AG04450 (cell line): ENCODE measurements around the gene DIPK2A. TPM values are rescaled to one million over a fixed set of nuclear protein-coding genes. Genes with fewer than 3 reads are reported as not detected.

Source experiments
- CTCF ChIA-PET: fragments of 300-600, 350-600 bp; formaldehyde crosslinking; extraction: SDS; loops from one replicate; lab custom pipeline; 2022; ENCODE audit warnings: antibody characterized with exemption, inconsistent platforms; lab: Charles Lee
- POLR2A ChIA-PET: fragments of 350-600 bp; formaldehyde crosslinking; extraction: SDS; loops from one replicate; lab custom pipeline; 2021; ENCODE audit warnings: antibody characterized with exemption, inconsistent platforms; lab: Yijun Ruan, JAX
- DNase-seq: peaks from one replicate; pipeline ENCODE4 v3.0.0-alpha.2; 2011; ENCODE audit warnings: low read depth, low spot score
- H3K27ac ChIP-seq: one replicate; pipeline ENCODE4 v1.5.1; 2012; ENCODE audit warnings: low read depth, low read length, control low read depth
- H3K27me3 ChIP-seq: one replicate; pipeline ENCODE4 v1.6.0; 2012; ENCODE audit warnings: low read length; ENCODE audit not compliant: control insufficient read depth, insufficient read depth
- H3K4me3 ChIP-seq: 2 replicates; pipeline ENCODE4 v1.5.1; 2011; ENCODE audit warnings: mild to moderate bottlenecking, low read depth, low read length, control low read depth
- H3K9me3 ChIP-seq: 2 replicates; pipeline ENCODE4 v1.5.1; 2012; ENCODE audit warnings: low read length; ENCODE audit not compliant: control insufficient read depth, insufficient read depth
- polyA plus RNA-seq: library from polyadenylated mRNA; depleted of rRNA; stranded (reverse); fragments of >200 nt; gene quantifications from 2 replicates; pipeline ENCODE4 v1.2.3, GENCODE V29; 2011
- TF ChIP-seq, protein P1 (sequence below): IDR thresholded peaks from 2 replicates; pipeline ENCODE4 v1.5.1; 2011; ENCODE audit warnings: low read depth, low read length, control low read depth, inconsistent platforms

The DIPK2A gene
- polyA plus RNA-seq, 1 experiment, result 13.1 TPM

DNA sequence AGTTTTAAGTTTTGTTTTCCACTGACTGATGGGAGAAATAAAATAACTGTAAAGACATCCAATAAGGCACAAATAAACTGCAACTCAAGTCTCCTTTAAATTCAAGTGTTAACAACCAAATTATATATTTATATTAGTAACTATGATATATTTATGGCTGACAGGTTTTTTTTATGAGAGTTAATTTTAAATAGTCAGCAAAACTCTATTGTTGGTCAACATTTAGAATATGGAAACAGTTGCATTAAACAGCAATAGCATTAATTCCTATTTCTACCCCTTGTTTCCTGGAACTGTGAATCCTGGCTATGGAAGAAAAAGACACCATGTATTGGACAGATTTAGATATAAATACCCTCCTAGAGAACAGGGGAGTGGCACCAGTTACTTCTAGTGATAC, 16.5 kb upstream of the DIPK2A start:
- TF ChIP-seq, protein P1, sequence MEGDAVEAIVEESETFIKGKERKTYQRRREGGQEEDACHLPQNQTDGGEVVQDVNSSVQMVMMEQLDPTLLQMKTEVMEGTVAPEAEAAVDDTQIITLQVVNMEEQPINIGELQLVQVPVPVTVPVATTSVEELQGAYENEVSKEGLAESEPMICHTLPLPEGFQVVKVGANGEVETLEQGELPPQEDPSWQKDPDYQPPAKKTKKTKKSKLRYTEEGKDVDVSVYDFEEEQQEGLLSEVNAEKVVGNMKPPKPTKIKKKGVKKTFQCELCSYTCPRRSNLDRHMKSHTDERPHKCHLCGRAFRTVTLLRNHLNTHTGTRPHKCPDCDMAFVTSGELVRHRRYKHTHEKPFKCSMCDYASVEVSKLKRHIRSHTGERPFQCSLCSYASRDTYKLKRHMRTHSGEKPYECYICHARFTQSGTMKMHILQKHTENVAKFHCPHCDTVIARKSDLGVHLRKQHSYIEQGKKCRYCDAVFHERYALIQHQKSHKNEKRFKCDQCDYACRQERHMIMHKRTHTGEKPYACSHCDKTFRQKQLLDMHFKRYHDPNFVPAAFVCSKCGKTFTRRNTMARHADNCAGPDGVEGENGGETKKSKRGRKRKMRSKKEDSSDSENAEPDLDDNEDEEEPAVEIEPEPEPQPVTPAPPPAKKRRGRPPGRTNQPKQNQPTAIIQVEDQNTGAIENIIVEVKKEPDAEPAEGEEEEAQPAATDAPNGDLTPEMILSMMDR, result no peak
- Histone ChIP-seq H3K27me3 (no peaks in the 10 kb centered on the region), H3K9me3 (no peaks in the 10 kb centered on the region), H3K27ac (no peak overlapping the region), H3K4me3 (no peak overlapping the region)
- ChIA-PET CTCF (interaction anchor here (0.6 kb wide), 1 partner anchor 182 kb away, joined by 3 read pairs; no protein-coding TSS in a partner anchor), POLR2A (no interaction called here)
- DNase-seq, result no peak

- H3K4me3 ChIP-seq, result no peak overlapping the region
- TF ChIP-seq, protein P1, result no peak
- POLR2A ChIA-PET, result interaction anchor here (1.4 kb wide), 1 partner anchor 15 kb away, joined by 3 read pairs; the partner anchor contains the start of gene DIPK2A
- DNase-seq, result no peak
- H3K27me3 ChIP-seq, result no peaks in the 10 kb centered on the region
- H3K27ac ChIP-seq, result no peak overlapping the region
- CTCF ChIA-PET, result interaction anchor here (0.5 kb wide), 1 partner anchor 15 kb away, joined by 3 read pairs; the partner anchor contains the start of gene DIPK2A
- no peaks in the 10 kb centered on the region for H3K9me3 ChIP-seq
Observed at GRCh38 chr3:143956838-143957237, 14.8 kb upstream of the DIPK2A start.

DNA sequence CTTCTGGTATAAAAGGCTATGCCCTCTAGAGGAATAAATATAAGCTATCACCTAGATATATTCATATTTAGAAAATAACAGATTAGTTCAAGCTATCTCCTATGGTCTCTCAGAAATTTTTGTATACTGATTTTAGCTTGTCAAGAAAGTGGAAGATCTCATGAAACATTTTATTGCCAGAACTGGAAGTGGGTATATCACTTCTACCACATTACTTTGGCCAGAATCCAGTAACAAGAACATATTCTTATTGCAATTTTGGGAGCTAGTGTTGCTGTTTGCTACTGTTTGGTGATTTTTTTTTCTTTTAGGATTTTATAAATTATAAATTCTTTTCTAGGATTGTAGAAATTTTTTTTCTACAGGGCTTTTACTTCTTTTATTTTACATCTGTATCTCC, 14.2 kb upstream of the DIPK2A start:
- no peak for DNase-seq
- CTCF ChIA-PET, result interaction anchor here (0.5 to 0.7 kb wide), 2 partner anchors 14 to 72 kb away, joined by 3 read pairs; partner anchors contain the start of gene DIPK2A
- no peaks in the 10 kb centered on the region for H3K9me3 ChIP-seq
- H3K4me3 ChIP-seq, result no peak overlapping the region
- no peaks in the 10 kb centered on the region for H3K27me3 ChIP-seq
- H3K27ac ChIP-seq, result no peak overlapping the region
- TF ChIP-seq, protein P1, result no peak
- POLR2A ChIA-PET, result interaction anchor here (1.4 kb wide), 1 partner anchor 14 kb away, joined by 3 read pairs; the partner anchor contains the start of gene DIPK2A

- Histone ChIP-seq H3K9me3 (no peaks in the 10 kb centered on the region), H3K4me3 (no peak overlapping the region), H3K27ac (no peak overlapping the region), H3K27me3 (no peaks in the 10 kb centered on the region)
- ChIA-PET POLR2A (no interaction called here), CTCF (no interaction called here)
- no peak for DNase-seq
- TF ChIP-seq, protein P1, result no peak
Observed at GRCh38 chr3:143958966-143959365, 12.7 kb upstream of the DIPK2A start.

DNA sequence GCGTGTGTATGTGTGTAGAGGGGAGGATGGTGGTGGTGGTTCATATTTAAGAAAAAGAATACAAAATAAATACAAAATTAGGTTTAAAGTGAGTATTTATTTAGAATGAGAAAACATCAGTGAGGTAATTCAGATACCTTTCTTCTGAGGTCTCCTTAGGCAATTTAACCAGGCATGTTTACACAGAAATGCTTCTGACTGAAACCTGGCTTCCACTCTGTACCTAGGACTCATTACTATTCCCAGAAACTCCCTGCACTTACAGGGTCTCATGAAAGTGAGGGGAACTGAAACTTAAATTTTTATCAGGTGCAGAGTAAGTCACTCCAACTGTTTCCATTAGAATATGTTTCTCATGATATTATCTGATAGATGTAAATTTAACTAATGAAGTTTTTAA, 10.3 kb upstream of the DIPK2A start:
- H3K9me3 ChIP-seq, result no peaks in the 10 kb centered on the region
- no peak overlapping the region for H3K4me3 ChIP-seq
- DNase-seq, result no peak
- TF ChIP-seq, protein P1, result no peak
- H3K27me3 ChIP-seq, result no peaks in the 10 kb centered on the region
- ChIA-PET POLR2A (no interaction called here), CTCF (no interaction called here)
- H3K27ac ChIP-seq, result no peak overlapping the region
